ENCODE measurements around the gene MEPCE. TPM values are rescaled to one million over a fixed set of nuclear protein-coding genes. Genes with fewer than 3 reads are reported as not detected.

MEPCE gene
- total RNA-seq, 1 experiment from 2014 or later = 70.3 TPM

DNA sequence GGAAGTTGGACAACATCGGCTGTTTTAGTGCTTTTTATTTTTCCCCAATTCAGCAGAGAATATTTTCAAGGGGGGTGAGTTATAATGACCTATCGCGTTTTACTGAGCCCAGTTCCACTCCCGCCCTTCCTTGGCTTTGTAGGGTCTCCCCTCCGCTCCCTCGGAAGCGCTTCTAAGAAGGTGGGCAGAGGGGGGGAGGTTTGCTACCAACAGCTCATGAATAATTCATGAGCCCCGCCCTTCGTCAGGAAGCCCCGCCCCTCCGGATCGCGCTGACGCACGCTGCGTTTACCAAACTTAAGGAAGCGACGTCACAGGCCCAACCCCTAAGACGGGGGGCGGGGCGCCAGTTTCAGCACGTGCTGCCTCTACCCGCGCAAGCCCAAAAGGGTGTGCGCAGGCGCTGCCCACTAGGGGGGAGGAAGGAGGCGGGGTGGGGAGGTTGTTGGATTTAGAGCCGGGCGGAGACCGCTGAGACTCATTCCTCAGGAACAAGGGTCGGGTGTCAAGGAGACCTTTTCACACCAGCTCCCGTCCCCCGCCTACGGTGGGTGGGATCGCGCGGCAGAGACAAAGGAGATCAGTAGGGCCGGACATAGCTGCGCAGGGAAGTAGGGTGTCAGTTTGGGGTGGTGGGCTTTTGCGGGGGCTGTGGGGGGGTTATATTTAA is 529 bp upstream of the MEPCE start:
- Histone ChIP-seq H3K4me2 (peak overlapping the region; percentile 80), H3K9me3 (ENCODE audit: insufficient read depth, low read depth) (no peaks in the 10 kb centered on the region), H3K27me3 (ENCODE audit: insufficient read depth, low read depth) (no peaks in the 10 kb centered on the region), H3K27ac (peak overlapping the region; percentile 93), H3K9me2 (ENCODE audit: insufficient read depth) (no peaks in the 10 kb centered on the region), H2AFZ (peak overlapping the region; percentile 79; the same call in 1 of the 2 replicates), H3F3A (ENCODE audit: insufficient read depth, low read depth) (peaks cover 40% of the 10 kb centered on the region; the same call in 1 of the 2 replicates), H4K20me1 (ENCODE audit: insufficient read depth) (no peaks in the 10 kb centered on the region; the same call in 1 of the 2 replicates), H3K4me1 (replicated peaks; ENCODE audit: insufficient read depth) (peaks cover 37% of the 10 kb centered on the region), H3K4me3 (peak overlapping the region; percentile 66), H3K79me2 (ENCODE audit: low read depth) (peaks cover 44% of the 10 kb centered on the region), H3K36me3 (ENCODE audit: low read depth) (peaks cover 19% of the 10 kb centered on the region; the same call in 1 of the 2 replicates)
- TF ChIP-seq EZH2 (IDR thresholded peaks at IDR 0.05; ENCODE audit: low read depth) = no peak
- TF ChIP-seq, protein P1, sequence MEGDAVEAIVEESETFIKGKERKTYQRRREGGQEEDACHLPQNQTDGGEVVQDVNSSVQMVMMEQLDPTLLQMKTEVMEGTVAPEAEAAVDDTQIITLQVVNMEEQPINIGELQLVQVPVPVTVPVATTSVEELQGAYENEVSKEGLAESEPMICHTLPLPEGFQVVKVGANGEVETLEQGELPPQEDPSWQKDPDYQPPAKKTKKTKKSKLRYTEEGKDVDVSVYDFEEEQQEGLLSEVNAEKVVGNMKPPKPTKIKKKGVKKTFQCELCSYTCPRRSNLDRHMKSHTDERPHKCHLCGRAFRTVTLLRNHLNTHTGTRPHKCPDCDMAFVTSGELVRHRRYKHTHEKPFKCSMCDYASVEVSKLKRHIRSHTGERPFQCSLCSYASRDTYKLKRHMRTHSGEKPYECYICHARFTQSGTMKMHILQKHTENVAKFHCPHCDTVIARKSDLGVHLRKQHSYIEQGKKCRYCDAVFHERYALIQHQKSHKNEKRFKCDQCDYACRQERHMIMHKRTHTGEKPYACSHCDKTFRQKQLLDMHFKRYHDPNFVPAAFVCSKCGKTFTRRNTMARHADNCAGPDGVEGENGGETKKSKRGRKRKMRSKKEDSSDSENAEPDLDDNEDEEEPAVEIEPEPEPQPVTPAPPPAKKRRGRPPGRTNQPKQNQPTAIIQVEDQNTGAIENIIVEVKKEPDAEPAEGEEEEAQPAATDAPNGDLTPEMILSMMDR (conservative IDR thresholded peaks at IDR 0.05) = no peak; the same call in 1 of the 2 replicates
- DNase-seq = peak; percentile 97 to 100
- CTCF ChIA-PET = interaction anchor here (0.6 kb wide), 1 partner anchor 262 kb away, joined by 4 read pairs; no protein-coding TSS in a partner anchor
- intact Hi-C loops (cut with micrococcal nuclease; ENCODE audit: unreplicated experiment) = loop anchor here (1.0 to 2.0 kb wide), 5 partner anchors 93 to 438 kb away; partner anchors contain the start of genes AP4M1, MCM7, TRIP6 and ZNF3
- POLR2A ChIA-PET (ENCODE audit: unreplicated experiment) = interaction anchor here (0.6 to 1.8 kb wide), 28 partner anchors 8 to 1430 kb away, joined by 3 to 22 read pairs (median 5); partner anchors contain the start of genes AP4M1, FBXO24, LRCH4 and MOSPD3
- BruUV-seq (replicated peaks) = TSS peak; percentile 40

DNA sequence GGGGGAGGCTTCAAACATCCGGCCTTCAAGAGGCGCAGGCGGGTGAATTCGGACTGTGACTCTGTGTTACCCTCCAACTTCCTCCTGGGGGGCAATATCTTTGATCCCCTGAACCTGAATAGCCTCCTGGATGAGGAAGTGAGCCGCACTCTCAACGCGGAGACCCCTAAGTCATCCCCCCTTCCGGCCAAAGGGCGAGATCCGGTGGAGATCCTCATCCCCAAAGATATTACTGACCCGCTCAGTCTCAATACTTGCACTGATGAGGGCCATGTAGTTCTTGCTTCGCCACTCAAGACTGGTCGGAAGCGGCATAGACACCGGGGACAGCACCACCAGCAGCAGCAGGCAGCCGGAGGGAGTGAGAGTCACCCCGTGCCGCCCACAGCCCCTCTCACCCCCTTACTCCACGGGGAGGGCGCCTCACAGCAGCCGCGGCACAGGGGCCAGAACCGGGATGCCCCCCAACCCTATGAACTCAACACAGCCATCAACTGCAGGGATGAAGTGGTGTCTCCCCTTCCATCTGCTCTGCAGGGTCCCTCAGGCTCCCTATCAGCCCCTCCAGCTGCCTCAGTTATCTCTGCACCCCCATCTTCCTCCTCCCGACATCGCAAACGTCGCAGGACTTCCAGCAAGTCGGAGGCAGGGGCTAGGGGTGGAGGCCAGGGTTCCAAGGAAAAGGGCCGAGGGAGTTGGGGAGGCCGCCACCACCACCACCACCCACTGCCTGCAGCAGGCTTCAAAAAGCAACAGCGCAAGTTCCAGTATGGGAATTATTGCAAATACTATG is 1.1 kb downstream of the MEPCE start:
- POLR2A ChIA-PET (ENCODE audit: unreplicated experiment) = interaction anchor here (0.6 to 0.7 kb wide), 3 partner anchors 14 to 184 kb away, joined by 4 to 5 read pairs (median 4); partner anchors contain the start of gene MOSPD3
- Histone ChIP-seq H3K36me3 (ENCODE audit: low read depth) (peaks cover 26% of the 10 kb centered on the region; the same call in 1 of the 2 replicates), H3K4me3 (peak overlapping the region; percentile 66), H3K27ac (peak overlapping the region; percentile 93; the same call in 1 of the 2 replicates), H2AFZ (no peak overlapping the region), H3K4me1 (replicated peaks; ENCODE audit: insufficient read depth) (peaks cover 45% of the 10 kb centered on the region), H3F3A (ENCODE audit: insufficient read depth, low read depth) (peaks cover 49% of the 10 kb centered on the region), H3K9me2 (ENCODE audit: insufficient read depth) (no peaks in the 10 kb centered on the region), H4K20me1 (ENCODE audit: insufficient read depth) (peaks cover 6% of the 10 kb centered on the region), H3K79me2 (ENCODE audit: low read depth) (peaks cover 60% of the 10 kb centered on the region), H3K9me3 (ENCODE audit: insufficient read depth, low read depth) (no peaks in the 10 kb centered on the region), H3K27me3 (ENCODE audit: insufficient read depth, low read depth) (no peaks in the 10 kb centered on the region), H3K4me2 (peak overlapping the region; percentile 80)
- DNase-seq = no peak
- CTCF ChIA-PET = interaction anchor here (0.5 kb wide), 1 partner anchor 156 kb away, joined by 5 read pairs; no protein-coding TSS in a partner anchor
- TF ChIP-seq, protein P1 (conservative IDR thresholded peaks at IDR 0.05) = no peak
- TF ChIP-seq EZH2 (IDR thresholded peaks at IDR 0.05; ENCODE audit: low read depth) = no peak
- no TSS peak for BruUV-seq (replicated peaks)
- intact Hi-C loops (cut with micrococcal nuclease; ENCODE audit: unreplicated experiment) = no loop called here

DNA sequence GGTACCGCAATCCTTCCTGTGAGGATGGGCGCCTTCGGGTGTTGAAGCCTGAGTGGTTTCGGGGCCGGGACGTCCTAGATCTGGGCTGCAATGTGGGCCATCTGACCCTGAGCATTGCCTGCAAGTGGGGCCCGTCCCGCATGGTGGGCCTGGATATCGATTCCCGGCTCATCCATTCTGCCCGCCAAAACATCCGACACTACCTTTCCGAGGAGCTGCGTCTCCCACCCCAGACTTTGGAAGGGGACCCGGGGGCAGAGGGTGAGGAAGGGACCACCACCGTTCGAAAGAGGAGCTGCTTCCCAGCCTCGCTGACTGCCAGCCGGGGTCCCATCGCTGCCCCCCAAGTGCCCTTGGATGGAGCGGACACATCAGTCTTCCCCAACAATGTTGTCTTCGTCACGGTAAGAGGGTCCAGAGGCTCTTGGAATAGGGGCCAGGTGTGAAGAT is 1.7 kb downstream of the MEPCE start:
- Histone ChIP-seq H3K27me3 (ENCODE audit: insufficient read depth, low read depth) (no peaks in the 10 kb centered on the region), H3K79me2 (ENCODE audit: low read depth) (peaks cover 61% of the 10 kb centered on the region), H3K9me3 (ENCODE audit: insufficient read depth, low read depth) (no peaks in the 10 kb centered on the region), H3K9me2 (ENCODE audit: insufficient read depth) (no peaks in the 10 kb centered on the region), H4K20me1 (ENCODE audit: insufficient read depth) (peaks cover 6% of the 10 kb centered on the region), H3K4me2 (peak overlapping the region; percentile 80), H3K4me3 (peak overlapping the region; percentile 66; the same call in 1 of the 2 replicates), H2AFZ (no peak overlapping the region), H3F3A (ENCODE audit: insufficient read depth, low read depth) (peaks cover 47% of the 10 kb centered on the region), H3K27ac (no peak overlapping the region), H3K36me3 (ENCODE audit: low read depth) (peaks cover 26% of the 10 kb centered on the region; the same call in 1 of the 2 replicates), H3K4me1 (replicated peaks; ENCODE audit: insufficient read depth) (peaks cover 45% of the 10 kb centered on the region)
- POLR2A ChIA-PET (ENCODE audit: unreplicated experiment) = no interaction called here
- CTCF ChIA-PET = no interaction called here
- intact Hi-C loops (cut with micrococcal nuclease; ENCODE audit: unreplicated experiment) = no loop called here
- no TSS peak for BruUV-seq (replicated peaks)
- no peak for DNase-seq
- no peak for TF ChIP-seq EZH2 (IDR thresholded peaks at IDR 0.05; ENCODE audit: low read depth)
- TF ChIP-seq, protein P1 (conservative IDR thresholded peaks at IDR 0.05) = no peak
